ENCODE measurements around the gene GAPDHS.

Gene GAPDHS

GRCh38 chr19:35540356-35540927 is 7.2 kb downstream of the GAPDHS start:
- no peak for DNase-seq

GRCh38 chr19:35542209-35542608 is 9.0 kb downstream of the GAPDHS start:
- DNase-seq: no peak

- DNase-seq: no peak
Measured at GRCh38 chr19:35543280-35544109, 10.2 kb downstream of the GAPDHS start.

- DNase-seq: no peak
Measured at GRCh38 chr19:35544110-35544802, 11.0 kb downstream of the GAPDHS start.

- DNase-seq: peak; percentile 69
Measured at GRCh38 chr19:35545001-35545854, 12.0 kb downstream of the GAPDHS start, which contains the start of gene TMEM147. Gene TMEM147 (plus strand): TSS chr19:35545626. CDS start chr19:35545740, 114 bp downstream.

GRCh38 chr19:35545855-35546381 is 12.7 kb downstream of the GAPDHS start:
- DNase-seq: no peak

- no peak for DNase-seq
Measured at GRCh38 chr19:35546532-35546931, 13.3 kb downstream of the GAPDHS start.

- DNase-seq: peak; percentile 22
Measured at GRCh38 chr19:35549174-35549788, 16.0 kb downstream of the GAPDHS start.

- DNase-seq: no peak
Measured at GRCh38 chr19:35549879-35550523, 16.7 kb downstream of the GAPDHS start.

GRCh38 chr19:35551091-35551810 is 18.0 kb downstream of the GAPDHS start:
- no peak for DNase-seq

GRCh38 chr19:35552534-35553384 is 19.5 kb downstream of the GAPDHS start:
- no peak for DNase-seq

- no peak for DNase-seq
Measured at GRCh38 chr19:35553385-35554000, 20.2 kb downstream of the GAPDHS start.

GRCh38 chr19:35554076-35554475 is 20.8 kb downstream of the GAPDHS start:
- DNase-seq: no peak

GRCh38 chr19:35555301-35556005 is 22.2 kb downstream of the GAPDHS start:
- DNase-seq: no peak

- DNase-seq: no peak
Measured at GRCh38 chr19:35556025-35556590, 22.9 kb downstream of the GAPDHS start.

- DNase-seq: no peak
Measured at GRCh38 chr19:35556846-35557538, 23.7 kb downstream of the GAPDHS start.

GRCh38 chr19:35557539-35558399 is 24.5 kb downstream of the GAPDHS start:
- no peak for DNase-seq

Measured in NCI-H446 treated with DMSO at 0.1 percent for 48 hours (cell line).